ENCODE results near the gene STX5.
"Not testable (repeated sequence)": the region's sequence is repeated elsewhere in the genome, so short reads cannot be mapped to it uniquely, and the experiment has no call there.

The STX5 gene

DNA sequence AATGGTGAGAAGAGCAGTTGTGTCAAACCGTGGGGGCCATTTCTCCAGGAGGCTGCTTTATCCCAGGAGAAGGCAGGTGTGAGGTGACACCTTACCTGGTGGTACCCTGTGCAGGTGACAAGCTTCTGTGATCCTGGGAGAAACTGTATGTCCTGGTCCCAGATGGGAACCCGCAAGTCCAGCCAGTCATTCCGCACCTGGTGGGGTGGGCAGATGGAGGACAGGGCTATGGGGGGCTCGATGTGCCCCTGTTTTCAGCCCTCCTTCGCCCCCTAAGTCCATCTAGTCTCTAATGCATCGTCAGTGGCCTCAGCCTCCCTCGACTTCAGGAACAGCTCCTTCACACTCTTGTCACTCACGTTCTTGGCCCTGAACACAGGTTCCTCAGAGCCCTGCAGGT is 3.5 kb upstream of the STX5 start:
- TF ChIP-seq, protein P1, sequence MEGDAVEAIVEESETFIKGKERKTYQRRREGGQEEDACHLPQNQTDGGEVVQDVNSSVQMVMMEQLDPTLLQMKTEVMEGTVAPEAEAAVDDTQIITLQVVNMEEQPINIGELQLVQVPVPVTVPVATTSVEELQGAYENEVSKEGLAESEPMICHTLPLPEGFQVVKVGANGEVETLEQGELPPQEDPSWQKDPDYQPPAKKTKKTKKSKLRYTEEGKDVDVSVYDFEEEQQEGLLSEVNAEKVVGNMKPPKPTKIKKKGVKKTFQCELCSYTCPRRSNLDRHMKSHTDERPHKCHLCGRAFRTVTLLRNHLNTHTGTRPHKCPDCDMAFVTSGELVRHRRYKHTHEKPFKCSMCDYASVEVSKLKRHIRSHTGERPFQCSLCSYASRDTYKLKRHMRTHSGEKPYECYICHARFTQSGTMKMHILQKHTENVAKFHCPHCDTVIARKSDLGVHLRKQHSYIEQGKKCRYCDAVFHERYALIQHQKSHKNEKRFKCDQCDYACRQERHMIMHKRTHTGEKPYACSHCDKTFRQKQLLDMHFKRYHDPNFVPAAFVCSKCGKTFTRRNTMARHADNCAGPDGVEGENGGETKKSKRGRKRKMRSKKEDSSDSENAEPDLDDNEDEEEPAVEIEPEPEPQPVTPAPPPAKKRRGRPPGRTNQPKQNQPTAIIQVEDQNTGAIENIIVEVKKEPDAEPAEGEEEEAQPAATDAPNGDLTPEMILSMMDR (IDR thresholded peaks at IDR 0.05; ENCODE audit: control insufficient read depth, extremely low read depth, insufficient read depth): no peak
- no peak overlapping the region for H3K4me3 ChIP-seq (ENCODE audit: low read depth, low read length)
- DNase-seq (ENCODE audit: low read depth): no peak

- TF ChIP-seq, protein P1 (IDR thresholded peaks at IDR 0.05; ENCODE audit: control insufficient read depth, extremely low read depth, insufficient read depth): no peak
- DNase-seq (ENCODE audit: low read depth): no peak
- peak within 1 kb of the TSS; percentile 96 for H3K4me3 ChIP-seq (ENCODE audit: low read depth, low read length)
Observed at GRCh38 chr11:62832336-62833234, 734 bp upstream of the STX5 start, which contains the start of gene TEX54. Gene TEX54 (minus strand): TSS chr11:62832841.

GRCh38 chr11:62830904-62831519 is 839 bp downstream of the STX5 start:
- H3K4me3 ChIP-seq (ENCODE audit: low read depth, low read length): peak overlapping the region; percentile 96
- TF ChIP-seq, protein P1 (IDR thresholded peaks at IDR 0.05; ENCODE audit: control insufficient read depth, extremely low read depth, insufficient read depth): no peak
- no peak for DNase-seq (ENCODE audit: low read depth)

DNA sequence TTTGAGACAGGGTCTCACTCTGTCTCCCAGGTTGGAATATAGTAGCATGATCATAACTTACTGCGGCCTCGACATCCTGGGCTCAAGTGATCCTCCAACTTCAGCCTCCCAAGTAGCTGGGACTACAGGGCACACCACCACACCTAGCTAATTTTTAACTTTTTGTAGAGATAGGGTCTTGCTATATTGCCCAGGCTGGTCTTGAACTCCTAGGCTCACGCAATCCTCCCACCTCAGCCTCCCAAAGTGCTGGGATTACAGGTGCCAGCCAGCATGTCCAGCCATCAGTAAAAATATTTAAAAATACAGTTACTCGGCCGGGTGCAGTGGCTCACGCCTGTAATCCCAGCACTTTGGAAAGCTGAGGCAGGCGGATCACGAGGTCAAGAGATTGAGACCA is 3.7 kb downstream of the STX5 start:
- DNase-seq (ENCODE audit: low read depth); H3K4me3 ChIP-seq (ENCODE audit: low read depth, low read length): not testable (repeated sequence)

- TF ChIP-seq, protein P1 (IDR thresholded peaks at IDR 0.05; ENCODE audit: control insufficient read depth, extremely low read depth, insufficient read depth): no peak
- H3K4me3 ChIP-seq (ENCODE audit: low read depth, low read length): no peak overlapping the region
- DNase-seq (ENCODE audit: low read depth): no peak
Observed at GRCh38 chr11:62823677-62824076, 8.2 kb downstream of the STX5 start.

- TF ChIP-seq, protein P1 (IDR thresholded peaks at IDR 0.05; ENCODE audit: control insufficient read depth, extremely low read depth, insufficient read depth): no peak
- H3K4me3 ChIP-seq (ENCODE audit: low read depth, low read length): no peak overlapping the region
- no peak for DNase-seq (ENCODE audit: low read depth)
Observed at GRCh38 chr11:62817129-62817528, 14.7 kb downstream of the STX5 start.

- TF ChIP-seq, protein P1 (IDR thresholded peaks at IDR 0.05; ENCODE audit: control insufficient read depth, extremely low read depth, insufficient read depth): no peak
- H3K4me3 ChIP-seq (ENCODE audit: low read depth, low read length): no peak overlapping the region
- no peak for DNase-seq (ENCODE audit: low read depth)
Observed at GRCh38 chr11:62816557-62816956, 15.3 kb downstream of the STX5 start.
